Measurements from ENCODE around the gene TINAG.

TINAG gene

GRCh38 chr6:54431466-54431865 lies 123.2 kb downstream of the TINAG start:
- Histone ChIP-seq H3K9ac (ENCODE audit: low read length) (no peak overlapping the region), H3K27me3 (ENCODE audit: control insufficient read depth in 1 of 2, insufficient read depth in 2 of 2, low read length in 2 of 2) (no peaks in the 10 kb centered on the region), H3K9me3 (ENCODE audit: low read length) (no peaks in the 10 kb centered on the region), H3K4me3 (ENCODE audit: low read depth in 1 of 2, low read length in 2 of 2) (no peak overlapping the region), H3K4me1 (ENCODE audit: insufficient read depth, low read length) (no peaks in the 10 kb centered on the region), H3K27ac (ENCODE audit: low read depth, low read length) (no peak overlapping the region), H3K36me3 (ENCODE audit: insufficient read depth, low read length) (no peaks in the 10 kb centered on the region)

Measured in muscle layer of colon (tissue), 2 donors.